GM15510 (cell line): ENCODE results near the gene USP34.

Experiments used
- POLR2A ChIP-seq: IDR thresholded peaks from 3 replicates; pipeline ENCODE4 v1.6.1; 2011; ENCODE audit warnings: borderline replicate concordance; ENCODE audit not compliant: insufficient read length; ENCODE audit errors: extremely low read depth

USP34 gene

DNA sequence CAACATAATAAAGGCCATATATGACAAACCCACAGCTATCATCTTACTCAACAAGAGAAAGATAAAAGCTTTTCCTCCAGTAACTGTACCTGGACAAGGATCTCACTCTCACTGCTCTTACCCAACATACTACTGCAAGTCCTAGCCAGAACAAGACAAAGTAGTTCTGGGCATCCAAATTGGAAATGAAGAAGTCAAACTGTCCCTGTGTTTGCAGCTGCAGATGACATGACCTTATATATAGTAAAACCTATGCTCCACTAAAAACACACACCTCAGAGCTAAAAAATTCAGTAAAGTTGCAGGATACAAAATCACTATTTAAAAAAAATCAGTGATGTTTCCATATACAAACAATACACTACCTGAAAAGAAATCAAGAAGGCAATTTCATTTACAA is 32.2 kb downstream of the USP34 start:
- no peak for TF ChIP-seq POLR2A

DNA sequence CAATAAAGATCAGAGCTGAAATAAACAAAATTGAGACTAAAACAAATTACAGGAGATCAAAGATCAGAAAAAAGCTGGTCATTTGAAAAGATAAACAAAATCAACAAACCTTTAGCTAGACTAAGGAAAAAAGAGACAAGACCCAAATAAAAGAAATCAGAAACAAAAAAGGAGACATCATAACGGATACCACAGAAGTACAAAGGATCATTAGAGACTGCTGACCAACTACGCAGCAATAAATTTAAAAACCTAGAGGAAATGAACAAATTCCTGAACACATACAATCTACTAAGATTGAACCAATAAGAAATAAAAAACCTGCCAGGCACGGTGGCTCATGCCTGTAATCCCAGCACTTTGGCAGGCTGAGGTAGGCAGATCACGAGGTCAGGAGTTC is 33.7 kb downstream of the USP34 start:
- TF ChIP-seq POLR2A, result no peak

DNA sequence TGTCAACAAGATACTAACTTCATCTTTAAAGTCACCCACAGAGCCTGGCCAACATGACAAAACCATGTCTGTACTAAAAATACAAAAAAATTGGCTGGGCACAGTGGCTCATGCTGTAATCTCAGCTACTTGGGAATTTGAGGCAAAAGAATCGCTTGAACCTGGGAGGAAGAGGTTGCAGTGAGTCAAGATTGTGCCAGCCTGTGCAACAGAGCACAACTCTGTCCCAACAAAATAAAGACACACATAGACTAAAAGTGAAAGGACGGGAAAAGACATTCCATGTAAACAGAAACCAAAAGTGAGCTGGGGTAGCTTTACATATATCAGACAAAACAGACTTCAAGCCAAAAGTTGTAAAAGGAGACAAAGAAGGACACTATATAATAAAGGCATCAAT is 34.8 kb downstream of the USP34 start:
- TF ChIP-seq POLR2A, result no peak

DNA sequence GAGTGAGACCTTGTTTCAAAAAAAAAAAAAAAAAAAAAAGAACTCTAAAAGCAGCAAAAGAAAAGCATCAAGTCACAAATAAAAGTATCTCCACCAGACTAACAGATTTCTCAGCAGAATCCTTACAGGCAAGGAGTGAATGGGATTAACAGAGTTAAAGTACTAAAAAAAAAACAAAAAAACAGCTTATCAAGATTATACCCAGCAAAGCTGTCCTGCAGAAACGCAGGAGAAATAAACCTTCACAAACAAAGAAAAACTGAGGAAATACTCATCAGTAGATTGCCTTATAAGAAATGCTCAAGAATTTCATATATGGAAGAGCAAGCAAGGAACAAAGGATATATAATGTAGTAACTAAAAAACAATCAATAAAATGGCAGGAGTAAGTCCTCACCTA is 35.6 kb downstream of the USP34 start:
- TF ChIP-seq POLR2A, result no peak

DNA sequence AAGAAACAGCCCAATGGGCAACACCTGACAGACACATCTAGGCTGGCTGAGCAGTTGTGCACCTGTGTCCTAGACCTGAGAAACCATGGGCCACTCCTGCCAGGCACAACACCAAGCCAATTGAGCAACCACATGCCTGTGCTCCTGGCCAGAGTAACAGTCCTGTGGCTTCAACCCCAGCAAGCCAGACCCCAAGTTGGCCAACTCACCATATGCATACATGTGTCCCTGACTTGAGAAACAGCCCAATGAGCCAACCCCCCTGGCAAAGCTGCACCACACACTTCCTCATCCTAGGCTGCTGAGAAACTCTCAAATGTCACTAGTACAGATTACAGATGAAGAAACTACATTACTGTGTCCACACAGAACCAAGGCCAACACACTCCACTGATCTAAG is 36.6 kb downstream of the USP34 start:
- TF ChIP-seq POLR2A, result no peak

DNA sequence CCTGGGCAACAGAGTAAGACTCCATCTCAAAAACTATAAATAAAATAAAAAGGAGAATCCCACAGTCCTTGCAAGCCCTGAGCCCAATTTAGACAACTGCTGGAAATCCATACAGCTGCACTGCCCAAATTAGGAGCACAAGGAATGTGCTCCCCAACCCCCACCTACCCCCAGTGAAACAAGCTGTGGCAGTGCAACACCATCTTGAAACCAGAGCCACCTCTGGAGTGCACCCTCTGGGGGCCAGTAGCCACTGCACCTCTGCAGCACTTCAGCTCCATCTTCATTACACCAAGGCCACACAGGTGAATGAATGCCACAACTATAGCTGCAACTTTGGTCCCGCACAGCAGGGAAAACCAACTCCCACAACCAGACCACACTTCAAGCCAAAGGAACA is 37.3 kb downstream of the USP34 start:
- TF ChIP-seq POLR2A, result no peak

DNA sequence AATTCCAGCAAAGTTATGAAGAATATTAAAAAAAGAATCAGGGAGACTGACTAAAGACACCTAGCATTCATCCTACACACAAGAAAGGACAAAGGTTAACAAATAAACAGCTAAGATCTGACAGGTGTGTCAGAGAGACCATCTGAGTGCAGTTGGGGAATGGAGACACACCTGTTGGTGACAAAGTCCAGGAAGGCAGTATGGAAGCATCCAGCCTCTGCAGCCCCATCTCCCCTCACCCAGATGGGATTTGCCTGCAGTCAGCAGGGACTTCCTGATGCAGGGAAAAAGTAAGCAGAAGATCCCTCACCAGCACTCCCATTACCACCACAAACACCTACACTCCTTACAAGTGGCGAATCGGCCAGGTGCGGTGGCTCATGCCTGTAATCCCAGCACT is 37.9 kb downstream of the USP34 start:
- no peak for TF ChIP-seq POLR2A

DNA sequence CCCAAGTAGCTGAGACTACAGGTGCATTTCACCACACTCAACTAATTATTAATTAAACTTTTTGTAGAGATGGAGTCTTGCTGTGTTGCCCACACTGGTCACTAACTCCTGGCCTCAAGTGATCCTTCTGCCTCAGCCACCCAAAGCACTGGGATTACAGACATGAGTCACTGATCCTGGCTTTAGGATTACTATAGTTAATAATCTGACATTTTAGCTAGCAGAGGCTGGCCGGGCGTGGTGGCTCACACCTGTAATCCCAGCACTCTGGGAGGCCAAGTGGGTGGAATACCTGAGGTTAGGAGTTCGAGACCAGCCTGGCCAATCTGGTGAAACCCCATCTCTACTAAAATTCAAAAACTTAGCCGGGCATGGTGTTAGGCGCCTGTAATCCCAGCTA is 39.5 kb downstream of the USP34 start:
- no peak for TF ChIP-seq POLR2A

DNA sequence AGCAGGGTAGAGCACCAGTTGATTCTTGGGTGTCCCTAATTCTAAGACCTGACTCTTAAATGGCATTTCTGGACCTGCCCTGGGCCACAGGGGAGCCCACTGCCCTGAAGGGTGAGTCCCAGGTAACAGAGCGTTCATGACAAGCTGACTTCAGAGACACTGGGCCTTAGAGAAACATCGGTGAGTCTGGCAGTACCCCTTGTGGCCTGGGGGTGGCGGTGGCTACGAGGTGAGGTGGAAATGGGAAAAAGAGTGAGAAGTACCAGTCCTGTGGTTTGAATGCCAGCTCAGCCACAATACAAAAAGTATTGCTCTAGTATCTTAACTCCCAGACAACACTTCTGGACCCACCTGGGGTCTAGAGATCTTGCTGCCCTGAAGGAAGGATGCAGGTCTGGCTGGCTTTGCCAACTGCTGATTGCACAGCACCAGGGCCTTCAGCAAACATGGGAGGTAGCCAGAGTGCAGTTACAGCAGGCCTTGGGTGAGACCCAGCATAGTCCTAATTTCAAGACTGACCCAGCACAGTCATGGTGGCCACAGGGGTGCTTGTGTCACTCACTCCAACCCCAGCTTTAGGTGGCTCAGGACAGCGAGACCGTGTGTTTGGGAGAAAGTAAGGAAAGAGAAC is 44.5 kb downstream of the USP34 start:
- TF ChIP-seq POLR2A, result no peak

DNA sequence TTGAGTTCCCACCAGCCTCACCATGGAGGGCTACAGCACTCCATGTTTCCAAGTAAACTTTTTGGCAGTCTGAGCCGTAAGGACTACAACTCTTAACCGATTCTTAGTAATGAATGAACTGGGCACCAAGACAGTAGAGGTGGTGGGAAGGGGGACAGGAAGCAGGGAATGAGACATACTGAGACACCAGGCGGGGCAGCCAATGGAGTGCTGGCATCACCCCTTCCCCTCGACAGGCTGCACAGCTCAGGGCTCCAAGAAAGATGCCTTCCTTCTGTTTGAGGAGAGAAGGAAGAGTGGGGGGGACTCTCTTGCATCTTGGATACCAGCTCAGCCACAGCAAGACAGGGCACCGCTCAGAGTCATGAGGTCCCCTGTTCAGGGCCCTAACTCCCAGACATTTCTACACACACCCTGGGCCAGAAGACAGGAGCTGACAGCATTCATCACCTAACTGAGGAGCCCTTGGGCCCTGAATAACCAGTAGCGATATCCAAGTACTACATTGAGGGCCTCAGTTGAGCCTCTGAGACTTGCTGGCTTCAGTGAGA is 45.2 kb downstream of the USP34 start:
- no peak for TF ChIP-seq POLR2A

DNA sequence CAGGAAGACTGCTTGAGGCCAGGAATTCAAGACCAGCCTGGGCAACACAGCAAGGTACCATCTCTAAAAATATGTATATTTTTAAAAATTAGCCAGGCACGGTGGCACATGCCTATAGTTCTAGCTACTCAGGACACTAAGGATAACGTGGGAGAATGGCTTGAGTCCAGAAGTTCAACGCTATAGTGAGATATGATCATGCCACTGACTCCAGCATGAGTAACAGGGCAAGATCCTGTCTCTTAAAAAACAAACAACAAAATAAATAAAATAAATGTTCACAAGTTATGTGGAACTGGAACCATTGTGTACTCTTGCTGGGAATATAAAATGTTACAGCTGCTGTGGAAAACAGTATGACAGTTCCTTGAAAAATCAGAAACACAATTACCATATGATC is 47.2 kb downstream of the USP34 start:
- no peak for TF ChIP-seq POLR2A

DNA sequence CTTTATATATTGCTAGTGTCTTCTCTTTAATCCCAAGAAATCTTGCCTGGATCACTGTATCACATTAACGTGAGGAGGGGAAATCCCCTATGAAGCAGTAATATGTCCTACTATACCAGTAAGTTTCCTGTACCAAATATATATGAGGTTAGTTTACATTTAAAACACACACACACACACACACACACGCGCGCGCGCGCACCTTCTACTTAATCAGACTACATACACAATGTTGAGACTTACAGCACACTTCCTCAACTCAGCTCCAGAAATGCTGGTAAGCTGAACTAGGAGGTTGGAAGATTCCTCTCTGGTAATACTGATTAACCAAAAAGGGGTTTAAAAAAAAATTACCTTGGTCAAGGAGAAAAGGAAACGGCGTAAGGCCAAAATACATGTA is 49.3 kb downstream of the USP34 start:
- TF ChIP-seq POLR2A, result no peak

DNA sequence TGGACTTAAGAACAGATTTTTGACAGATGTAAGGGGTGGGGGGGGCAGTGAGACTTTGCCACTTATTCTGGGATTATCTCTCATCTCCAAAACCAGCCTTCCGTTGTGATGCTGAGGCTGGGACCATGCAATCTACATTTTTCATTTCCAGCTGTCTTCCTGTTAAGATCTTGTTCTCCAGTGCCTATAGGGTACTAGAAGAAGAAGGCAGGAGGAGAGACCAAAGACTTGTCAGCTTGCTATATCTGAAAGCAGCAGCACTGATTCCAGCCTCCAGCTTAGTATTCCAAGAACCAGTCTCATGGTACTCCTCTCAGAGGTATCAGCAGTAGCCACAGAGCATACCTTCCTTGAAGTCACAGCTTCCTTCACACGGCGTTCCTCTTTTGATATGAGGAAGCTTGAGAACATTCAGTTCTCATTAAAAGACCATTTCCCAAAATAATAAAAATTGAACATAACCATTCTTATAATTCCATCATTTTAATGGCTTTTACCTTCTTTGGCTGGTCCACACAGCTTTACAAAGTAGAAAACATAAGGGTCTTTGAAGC is 49.8 kb downstream of the USP34 start:
- TF ChIP-seq POLR2A, result no peak

DNA sequence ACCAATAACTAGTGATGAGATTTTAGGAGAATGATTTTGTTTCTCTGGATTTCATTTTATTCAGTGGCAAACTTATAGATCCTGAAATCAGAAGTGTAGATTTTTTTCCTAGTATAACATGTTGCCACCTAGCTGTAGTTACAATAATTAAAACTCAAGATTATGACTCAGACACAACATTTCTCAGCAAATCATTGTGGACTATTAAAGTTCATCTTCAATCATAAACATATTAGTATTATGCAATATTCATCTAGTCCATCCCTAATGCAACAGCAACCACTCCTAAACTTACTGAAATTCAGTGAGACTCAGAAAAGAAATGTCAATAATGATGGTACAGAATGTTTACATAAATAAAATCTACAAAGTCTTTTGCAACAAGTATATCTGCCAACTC is 51.3 kb downstream of the USP34 start:
- no peak for TF ChIP-seq POLR2A

DNA sequence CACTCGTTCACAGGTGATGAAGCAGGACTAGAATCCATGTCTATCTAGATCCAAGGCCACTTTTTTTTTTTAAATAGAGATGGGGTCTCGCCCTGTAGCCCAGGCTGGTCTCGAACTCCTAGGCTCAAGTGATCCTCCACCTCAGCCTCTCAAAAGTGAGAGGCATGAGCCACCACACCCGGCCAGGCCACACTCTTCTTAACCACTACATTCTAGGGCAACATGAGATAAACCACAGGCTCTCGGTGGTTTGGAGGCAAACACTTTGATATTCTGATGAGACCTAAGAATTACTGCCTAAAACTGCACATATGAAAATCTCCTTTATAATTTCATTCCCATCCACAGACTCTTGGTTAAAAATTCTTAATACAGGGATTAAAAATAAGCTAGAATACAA is 51.8 kb downstream of the USP34 start:
- no peak for TF ChIP-seq POLR2A

DNA sequence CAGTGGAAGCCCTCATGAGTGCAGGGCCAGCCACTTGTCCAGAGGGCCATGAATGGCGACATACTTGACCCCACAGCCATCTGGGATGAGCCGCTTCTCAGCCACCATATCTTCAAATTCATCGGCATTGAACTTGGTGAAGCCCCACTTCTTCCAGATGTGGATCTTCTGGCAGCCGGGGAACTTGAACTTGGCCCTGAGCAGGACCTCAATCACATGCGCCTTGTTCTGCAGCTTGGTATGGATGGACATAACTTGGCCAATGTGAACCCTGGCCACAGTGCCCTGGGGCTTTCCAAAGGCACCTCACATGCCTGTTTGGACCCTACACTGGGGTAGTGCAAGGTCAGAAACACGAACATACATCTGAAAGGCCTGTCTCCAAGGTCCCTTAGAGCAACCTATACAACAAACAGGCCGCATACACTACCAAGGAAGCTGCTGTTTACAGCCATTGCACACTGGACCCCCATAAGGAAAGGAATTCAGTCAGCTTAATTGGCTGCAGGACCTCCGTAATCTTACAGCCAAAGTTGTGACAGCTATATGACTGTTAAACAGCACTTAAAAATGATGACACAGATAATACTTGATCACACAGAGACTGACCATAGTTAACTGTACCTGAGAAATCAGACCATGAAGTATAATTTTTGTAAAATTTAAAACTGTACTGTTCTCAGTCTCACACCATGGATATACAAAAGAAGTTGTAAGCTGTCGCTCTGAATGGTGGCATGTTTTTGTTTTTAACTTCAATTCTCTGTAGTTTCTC is 53.8 kb downstream of the USP34 start:
- no peak for TF ChIP-seq POLR2A

DNA sequence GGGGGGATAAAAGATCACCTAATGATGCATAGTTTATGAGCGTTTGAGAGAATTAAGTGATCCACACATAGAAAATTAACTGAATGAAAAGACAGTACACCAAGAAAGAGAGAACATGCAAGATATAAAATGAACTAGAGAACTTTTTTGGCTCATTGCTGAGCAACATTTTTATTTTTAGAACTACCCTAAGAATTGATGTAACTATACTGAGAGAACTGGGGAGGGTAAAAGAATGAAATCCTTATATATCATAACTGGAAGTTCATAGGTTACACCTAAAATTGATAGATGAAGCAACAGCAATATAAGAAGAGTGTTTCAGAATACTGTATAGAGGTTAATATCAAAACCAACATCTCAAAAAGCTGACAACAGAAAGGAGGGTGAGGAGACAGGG is 55.6 kb downstream of the USP34 start:
- TF ChIP-seq POLR2A, result no peak

DNA sequence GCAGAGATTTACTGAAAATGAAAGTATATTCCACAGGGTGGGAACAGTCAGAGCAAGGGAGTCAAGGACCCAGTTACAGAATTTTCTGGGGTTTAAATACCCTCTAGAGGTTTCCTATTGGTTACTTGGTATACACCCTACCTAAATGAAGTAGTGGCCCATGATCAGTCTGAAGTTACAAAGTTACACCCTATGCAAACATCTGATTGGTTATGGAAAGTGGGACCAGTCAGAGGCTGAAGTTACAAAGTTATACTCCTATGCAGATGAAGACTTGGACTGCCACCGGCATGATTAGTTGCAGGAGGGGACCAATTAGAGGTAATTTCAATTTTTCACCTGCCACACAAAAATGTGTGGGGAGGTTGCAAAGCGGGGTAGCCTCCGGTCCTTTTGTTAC is 56.2 kb downstream of the USP34 start:
- TF ChIP-seq POLR2A, result no peak
